Daoy (cell line): ENCODE data around the gene SLC7A5. TPM values are rescaled to one million over a fixed set of nuclear protein-coding genes. Genes with fewer than 3 reads are reported as not detected.
"Not testable (repeated sequence)": the region's sequence is repeated elsewhere in the genome, so short reads cannot be mapped to it uniquely, and the experiment has no call there.

ENCODE experiments used
- DNase-seq: peaks from one replicate; pipeline ENCODE4 v3.0.0-alpha.2; 2015; ENCODE audit warnings: low read depth
- total RNA-seq: library from RNA; depleted of rRNA; stranded (reverse); fragments of >200 nt; shearing (Covaris generic); gene quantifications from 2 replicates; pipeline ENCODE4 v1.2.3, GENCODE V29; 2014

SLC7A5 gene
- total RNA-seq, 1 experiment from 2014 or later = 31.6 TPM

DNA sequence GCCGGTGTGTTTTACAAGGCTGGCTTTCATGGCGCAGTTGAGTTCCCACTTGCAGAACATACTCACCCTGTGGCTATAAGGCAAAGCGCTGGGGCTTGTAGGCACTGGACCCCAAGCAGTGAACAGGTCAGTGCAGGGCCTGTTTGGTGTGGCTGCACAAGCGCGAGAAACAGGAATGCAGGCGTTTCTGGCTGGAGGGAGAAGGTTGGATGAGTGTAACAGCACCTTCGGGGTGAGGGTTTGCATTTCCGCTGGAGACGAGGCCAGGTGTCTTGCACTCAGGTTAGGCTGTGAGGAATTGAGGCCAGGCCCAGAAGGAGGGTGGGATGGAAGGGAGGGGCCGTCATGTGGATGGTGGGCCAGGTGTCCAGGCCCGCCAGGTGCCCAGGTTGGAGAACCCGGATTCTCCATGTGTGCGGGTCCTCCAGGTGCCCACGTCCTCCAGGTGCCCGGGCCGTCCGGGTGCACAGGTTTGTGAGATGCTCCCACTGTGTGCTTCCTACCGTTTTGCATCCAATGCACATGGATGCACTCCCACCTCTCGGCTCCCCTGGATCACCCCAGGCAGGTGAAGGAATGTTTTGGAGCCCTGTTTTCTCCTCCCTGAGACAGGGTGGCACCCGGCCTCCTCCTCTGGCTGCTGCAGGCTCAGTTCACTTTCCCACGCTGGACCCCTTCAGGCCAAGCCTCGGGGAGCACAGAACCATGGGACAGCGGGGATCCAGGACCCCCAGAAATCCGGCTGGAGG, 46.0 kb downstream of the SLC7A5 start:
- no peak for DNase-seq

DNA sequence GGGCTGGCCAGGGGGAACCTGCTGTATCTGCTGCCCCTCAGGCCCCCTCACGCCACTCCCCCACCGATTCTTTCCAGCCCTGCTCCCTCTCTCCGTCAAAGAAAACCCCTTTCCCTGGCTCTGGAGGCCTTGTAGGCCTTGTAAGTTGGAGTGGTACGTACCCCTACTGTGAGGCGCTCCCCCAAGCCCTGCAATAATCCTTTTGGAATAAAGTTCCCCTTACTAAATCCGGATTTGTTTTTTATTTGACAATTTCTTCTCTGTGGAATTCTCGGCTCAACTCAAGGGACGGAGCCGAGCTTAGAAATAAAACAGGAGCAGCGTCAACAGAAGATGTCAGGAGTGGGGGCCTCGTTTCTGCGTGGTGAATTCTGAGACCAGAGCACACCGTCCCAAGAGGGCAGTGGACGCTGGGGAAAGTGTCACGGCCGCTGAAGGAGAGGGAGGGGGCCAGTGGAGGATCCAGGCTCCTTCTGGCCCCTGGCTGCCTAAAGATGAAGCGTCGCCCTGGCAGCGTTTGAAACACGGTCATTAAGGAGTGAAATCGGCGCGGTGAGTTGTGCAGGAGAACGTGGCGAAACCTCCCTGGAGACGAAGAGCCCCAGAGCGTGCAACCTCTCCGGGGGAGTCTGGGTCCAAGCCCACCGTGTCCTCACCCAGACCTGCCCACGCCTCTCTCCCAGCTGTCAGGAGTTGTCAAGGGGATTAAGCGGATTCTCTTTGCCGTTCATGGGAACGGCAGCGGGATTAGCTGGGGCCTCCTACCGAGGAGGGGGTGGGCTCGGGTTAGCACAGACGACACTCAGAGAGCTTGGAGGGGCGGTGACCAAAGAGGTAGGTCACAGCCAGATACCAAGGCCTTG, 47.0 kb downstream of the SLC7A5 start:
- no peak for DNase-seq

DNA sequence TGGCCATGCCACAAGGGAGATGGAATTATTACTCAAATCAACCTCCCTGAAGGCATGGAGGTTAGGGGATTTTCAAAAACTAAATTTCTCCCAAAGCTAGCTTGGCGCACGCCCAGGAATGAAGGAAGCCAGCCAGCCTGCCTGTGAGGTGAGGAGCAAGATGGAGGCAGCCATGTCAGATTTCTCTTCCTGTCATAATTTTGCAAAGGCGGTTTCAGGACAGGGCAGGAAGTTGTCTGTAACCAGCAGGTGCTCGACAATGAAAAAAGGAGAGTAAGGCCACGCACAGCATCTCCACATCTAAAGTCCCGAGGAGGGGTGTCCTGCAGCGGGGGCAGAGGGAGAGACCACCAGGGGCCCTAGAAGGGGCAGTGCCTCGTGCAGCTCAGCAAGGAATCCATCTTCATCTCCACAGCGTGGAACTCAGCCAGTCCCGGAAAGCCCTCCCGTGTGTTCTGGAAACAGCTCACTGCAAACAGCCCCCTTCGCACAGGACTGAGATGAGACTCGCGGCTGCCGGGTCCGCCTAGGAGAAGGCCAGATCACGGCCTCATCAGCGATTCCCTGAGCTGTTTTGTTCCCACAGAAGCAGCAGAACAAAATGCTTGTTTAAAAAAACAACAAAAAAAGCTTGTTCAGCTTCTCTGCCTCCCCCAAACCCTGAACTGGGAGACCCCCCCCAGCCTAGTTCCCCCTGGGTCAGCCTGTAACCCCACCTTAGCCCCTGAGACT, 47.8 kb downstream of the SLC7A5 start:
- DNase-seq = no peak

DNA sequence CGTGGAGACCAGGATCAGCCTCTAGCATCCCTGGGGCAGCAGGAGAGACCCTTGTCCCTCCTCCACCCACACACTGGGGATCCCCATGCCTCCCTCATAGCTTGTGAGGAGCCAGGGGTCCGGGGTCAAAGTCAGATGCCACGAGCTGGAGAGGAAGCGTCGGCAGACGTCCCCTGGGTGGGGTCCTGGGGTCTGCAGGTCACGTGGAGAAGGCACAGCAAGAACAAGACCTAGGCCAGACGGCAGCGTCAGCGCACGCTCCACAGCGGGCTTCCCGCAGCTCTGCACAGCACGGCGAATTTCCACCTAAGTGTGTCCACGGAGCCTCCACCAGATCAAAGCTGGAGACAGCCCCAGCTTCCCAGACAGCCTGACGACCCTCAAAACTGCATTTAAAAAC, 49.3 kb downstream of the SLC7A5 start:
- DNase-seq = no peak

DNA sequence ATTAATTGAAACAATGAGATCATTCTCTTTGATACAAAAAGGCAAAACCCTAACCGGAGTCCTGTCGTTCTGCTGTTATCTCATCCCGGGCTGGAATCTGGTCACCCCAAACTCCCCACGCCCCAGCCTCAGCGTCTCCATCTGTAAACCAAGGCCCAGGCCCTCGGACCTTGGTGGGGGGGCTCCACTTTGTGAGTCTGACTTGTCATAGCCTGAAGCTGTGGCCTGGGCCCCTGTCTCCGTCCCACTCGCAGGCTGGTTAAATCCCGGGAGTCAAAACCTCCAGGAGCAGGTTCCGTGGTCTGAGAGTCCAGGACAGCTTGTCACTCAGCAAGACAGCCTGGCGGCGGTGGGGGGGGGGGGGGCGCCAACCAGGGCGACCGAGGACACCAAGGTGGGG, 50.0 kb downstream of the SLC7A5 start:
- no peak for DNase-seq

DNA sequence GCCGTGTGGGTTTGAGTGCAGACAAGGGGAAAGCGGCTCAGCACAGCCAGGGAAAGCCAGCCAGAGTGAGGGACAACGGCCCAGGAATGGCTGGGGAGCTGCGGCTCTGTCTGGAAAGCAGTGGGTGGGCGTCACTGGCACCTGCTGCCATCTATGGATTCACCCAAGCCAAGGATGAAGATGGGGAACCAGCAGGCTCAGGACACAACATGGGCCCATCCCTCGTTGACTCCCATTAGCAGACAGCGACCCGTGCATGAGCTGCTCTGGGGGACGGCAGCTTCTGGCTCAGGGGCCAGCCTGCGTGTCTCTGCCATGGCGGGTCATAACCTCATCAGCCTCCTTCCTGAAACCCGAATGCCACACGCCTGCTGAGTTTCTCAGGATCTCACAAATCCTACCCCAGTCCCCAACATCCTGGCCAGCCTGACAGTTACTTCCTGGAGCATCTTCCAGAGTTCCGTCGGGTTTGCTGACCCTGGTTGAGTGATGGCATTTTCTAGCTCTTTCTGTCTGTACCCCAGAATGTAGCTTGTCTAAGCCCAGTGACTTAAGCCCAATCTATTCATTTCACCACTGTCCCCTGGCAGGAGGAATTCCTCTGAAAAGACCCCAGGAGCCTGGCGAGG, 50.7 kb downstream of the SLC7A5 start:
- DNase-seq = no peak

DNA sequence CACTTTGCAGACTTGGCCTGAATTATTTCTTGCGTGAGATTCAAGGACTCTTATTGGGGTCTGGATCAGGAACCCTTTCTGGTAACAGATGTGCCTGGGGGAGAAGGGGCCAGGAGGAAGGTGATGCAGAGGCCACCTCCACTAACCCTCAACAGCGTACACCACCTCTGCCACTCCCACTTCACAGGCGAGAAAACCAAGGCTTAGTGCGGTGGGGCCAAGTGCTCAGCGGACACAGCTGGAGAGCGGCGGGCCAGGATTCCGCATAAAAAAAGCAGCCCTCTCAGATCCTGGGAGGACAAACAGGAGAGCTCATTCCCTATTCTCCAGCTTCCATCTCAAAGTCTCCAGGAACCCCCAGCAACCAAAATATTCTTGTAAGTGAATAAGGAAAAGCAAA, 51.4 kb downstream of the SLC7A5 start:
- DNase-seq = no peak

DNA sequence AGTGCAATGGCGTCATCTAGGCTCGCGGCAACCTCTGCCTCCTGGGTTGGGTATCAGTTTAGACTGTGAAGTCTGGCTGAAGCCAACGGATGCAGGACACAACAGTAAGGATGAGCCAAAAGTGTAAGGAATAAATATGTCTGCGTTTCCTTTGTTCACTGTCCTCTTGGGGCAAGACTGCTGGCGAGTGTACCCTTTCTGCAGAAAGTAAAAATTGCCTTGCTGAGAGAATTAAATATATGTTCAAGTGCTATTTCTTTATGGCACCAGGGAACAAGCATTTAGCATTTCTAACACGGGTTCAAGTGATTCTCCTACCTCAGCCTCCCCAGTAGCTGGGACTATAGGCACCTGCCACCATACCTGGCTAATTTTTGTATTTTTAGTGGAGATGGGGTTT, 51.9 kb downstream of the SLC7A5 start:
- DNase-seq = not testable (repeated sequence)

DNA sequence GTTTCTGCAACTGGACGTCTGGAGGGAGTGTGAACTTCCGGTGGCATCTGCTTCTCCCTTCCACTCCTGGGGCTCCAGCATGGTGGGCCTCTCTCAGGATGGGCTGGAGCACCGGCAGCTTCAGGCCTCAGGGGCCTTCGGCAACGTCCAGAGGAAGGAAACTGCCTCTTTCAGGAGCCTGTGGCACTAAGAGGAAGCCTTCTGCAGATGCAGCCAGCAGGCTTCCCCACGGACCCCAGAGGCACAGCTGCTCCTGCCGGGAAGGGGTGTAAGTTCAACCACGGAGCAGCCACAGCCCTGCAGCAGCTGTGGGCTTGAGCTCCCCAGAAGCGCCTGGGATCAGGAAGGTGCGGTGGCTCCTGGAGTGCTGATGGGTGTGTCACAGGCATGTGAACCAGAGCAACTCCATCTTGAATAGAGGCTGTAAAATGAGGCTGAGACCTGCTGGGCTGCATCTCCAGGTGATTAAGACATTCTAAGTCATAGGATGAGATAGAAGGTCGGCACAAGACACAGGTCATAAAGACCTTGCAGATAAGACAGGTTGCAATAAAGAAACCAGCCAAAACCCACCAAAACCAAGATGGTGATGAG, 52.7 kb downstream of the SLC7A5 start:
- DNase-seq = no peak

DNA sequence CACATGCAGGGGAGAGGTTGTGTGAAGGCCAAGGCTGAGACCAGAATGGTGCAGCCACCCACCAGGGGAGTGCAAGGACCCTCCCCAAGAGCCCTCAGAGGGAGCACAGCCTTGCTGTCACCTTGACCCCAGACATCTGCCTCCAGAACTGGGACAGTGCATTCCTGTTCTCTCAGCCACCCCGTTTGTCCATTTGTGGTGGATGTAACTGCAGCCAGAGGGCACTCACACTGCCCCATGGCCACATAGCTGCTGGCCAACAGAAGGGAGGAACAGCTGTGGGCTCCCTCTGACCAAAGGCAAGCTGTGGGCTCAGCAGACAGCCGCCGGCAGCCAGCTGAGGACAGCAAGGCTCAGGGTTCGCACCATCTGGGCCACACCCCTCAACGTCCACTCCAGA, 53.7 kb downstream of the SLC7A5 start:
- DNase-seq = no peak

DNA sequence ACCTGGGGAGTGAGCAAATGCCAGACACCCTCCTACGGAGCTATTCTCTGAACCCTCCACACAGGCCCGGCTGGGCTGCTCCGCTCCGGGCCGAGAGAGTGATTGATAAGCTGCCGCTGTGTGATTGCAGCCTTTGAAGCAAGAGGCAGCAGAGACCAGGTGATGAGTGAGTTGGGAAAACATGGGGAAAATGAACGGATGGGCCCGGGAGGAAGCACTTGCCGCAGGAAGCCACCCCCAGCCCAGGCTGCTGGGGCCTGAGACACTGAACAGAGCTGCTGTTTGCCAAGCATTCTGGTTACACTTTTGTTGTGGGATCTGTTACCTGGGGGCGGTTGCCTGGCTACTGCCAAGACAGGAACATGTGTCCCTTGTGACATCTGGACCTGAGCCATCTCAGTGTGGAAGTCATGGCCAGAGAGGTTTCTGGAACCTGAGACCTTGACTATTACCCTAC, 57.1 kb downstream of the SLC7A5 start:
- DNase-seq = no peak

DNA sequence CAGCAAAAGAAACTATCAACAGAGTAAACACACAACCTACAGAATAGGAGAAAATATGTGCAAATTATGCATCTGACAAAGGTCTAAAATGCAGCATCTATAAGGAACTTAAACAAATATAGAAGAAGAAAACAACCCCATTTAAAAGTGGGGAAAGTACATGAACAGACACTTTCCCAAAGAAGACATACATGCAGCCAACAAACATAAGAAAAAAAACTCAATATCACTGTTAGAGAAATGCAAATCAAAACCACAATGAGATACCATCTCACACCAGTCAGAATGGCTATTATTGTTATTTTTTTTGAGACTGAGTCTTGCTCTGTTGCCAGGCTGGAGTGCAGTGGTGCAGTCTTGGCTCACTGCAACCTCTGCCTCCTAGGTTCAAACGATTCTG, 57.9 kb downstream of the SLC7A5 start:
- not testable (repeated sequence) for DNase-seq

DNA sequence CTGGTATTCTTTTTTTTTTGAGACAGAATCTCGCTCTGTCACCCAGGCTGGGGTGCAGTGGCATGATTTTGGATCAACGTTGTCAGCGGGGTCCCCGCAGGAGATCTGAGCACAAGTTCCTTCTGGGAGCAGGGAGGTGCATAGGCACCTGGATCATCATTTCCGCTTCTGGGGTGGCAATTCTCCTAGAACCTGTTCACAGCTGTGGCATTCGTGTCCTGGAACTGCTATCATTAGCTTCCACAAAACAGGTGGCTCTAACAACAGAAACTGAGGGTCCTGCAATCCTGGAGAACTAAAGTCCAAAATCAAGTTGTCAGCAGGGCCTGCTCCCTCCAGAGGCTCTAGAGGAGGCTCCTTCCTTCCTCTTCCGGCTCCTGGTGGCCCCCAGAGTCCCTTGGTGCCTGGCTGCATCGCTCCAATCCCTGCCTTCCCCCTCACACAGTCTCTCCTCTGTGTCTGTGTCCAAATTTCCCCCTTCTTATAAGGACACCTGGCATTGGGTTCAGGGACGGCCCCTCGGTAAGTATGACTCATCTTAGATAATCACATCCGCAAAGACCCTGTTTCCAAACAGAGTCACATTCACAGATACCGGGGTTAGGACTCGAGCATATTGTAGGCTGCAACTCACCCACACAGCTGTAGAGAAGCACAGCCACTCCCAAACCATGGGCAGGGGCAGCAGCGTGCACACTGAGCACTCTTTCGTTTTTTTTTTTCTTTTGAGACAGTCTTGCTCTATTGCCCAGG, 60.0 kb downstream of the SLC7A5 start:
- peak; percentile 28 for DNase-seq

DNA sequence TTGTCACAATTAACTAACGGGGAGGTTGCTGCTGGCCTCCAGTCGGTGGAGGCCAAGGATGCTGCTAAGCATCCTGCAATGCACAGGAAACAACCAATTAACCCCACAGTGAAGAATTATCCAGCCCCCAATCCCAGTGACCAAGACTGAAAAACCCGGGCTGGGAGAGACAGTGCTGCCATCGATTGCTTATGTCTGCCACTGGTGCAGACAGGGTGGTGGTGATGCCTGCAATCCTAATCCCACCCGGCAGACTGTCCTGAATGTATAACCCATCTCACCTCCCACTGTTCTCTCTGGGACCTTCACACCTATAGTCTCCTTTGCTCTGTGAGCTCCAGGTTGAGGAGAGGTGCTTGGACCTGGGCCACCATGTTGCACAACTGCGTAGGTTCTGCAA, 61.2 kb downstream of the SLC7A5 start:
- DNase-seq = no peak

DNA sequence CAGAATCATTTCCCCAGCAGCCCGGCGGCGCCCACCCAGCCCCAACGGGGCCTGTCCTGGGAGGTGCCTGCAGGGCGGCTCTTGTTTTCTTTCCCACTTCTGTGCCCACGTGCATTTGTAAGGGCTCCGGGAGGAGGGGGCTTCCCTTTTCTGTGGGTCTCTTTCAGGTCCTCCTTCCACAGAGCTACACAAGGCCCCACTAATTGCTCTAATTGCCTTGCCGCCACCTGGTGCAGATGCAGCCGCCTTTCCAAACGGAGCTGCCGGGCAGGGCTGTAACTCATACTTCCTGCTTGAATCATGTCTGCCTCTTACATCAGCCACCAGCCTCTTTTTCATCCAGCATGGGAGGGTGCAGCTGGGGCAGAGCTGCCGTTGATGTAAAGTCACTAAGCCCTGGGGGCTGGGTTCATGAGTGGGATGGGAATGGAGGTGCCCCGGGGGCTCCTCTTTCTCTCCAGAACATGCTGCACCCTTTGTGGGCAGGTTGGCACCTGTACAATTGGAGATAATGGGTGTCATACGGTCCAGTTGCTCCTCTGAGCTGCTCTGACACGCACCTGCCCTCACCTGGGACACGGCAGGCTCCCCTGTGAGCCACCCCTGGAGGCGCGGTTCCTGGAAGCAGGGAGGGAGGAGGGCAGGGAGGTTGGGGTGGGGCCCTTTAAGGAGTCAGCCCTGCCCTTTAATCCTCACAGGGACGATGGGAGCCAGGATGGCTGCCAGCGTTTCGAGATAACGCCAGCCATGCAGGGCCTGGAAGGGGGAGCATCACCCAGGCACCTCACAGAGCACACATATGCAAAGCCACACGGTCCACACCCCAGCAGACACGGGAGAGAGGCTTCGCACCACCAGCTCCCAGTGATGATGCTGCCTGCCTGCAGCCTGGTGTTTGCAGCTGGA, 62.4 kb downstream of the SLC7A5 start:
- DNase-seq = peak; percentile 85

DNA sequence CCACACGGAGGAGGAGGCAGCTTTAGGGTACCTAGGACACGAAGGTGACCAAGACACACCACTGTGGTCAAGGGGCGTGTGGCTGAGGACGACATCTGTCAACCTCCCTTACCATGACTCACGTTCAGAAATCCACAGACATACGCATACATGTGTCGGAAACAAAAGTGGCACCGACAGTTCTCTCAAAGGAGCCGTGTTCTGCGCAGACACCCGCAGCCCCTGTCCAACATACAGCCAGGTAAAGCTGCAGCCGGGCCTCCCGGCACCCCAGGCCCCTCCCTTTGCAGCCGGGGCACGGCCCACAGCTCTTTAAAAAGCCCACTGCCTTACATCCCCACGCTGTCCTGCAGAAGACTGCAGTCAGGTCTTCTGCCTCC, 63.1 kb downstream of the SLC7A5 start:
- peak; percentile 25 for DNase-seq

DNA sequence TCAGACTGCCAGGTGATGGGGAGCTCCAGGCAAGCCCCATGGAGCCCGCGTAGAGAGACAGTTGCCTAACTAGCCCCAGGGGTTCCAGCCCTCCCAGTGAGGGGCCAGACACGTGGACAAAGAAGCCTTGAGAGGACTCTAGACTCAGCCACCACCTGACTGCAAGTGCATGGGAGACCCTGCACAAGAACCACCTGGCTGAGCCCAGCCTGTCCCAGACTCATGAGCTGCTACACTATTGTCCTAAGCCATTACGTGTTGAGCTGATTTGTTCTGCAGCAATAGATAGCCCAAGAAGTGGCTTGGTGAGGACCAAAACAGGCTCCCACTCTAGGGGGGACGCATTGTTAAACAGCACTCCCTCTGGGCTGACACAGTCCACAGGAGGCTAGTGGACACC, 65.9 kb downstream of the SLC7A5 start:
- DNase-seq = no peak

DNA sequence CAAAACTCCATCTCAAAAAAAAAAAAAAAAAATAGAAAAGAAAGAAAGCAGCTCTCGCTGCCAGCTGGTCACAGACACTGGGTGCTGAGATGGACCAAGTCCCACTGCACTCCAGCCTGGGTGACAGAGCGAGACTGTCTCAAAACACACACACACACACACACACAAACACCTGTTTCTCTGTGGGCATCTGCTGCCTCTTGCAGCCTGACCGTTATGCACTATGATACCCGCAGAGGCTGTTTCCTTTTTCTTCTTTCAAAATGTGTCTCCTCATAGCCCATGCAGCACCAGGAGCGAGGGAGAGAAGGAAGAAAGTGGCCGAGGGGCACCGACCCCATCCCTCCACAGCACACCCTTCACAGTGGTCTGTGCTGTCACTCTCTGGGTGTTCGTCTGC, 66.6 kb downstream of the SLC7A5 start:
- no peak for DNase-seq

DNA sequence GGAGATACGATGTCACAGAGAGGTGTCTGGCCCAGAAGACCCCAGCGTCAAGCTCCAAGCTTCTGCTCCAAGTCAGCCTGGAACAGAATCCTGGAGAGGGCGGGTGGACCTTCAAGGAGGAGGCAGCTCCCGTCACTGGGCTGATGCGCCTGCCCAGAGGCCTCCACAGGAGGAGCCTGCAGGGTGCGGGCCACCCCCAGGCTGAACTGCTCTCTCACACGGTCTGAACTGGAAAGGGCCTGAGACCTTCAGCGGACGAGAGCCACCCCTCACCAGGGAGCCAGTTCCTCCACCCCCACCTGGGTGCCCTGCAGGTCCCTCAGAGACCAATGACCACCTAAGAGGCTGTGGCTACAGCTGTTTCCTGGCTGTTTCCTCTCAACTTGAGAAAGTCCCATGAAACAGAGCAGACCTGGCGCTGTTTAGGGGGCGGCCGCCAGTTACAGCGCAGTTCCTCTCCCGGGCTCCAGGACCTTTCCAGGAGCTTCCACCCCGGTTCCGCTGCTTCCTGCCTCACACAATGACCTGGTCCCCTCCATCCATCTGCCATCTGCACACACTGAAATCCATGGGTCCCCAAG, 67.5 kb downstream of the SLC7A5 start:
- DNase-seq = no peak
